K562 (cell line): ENCODE measurements around the gene INPP1. TPM values are rescaled to one million over a fixed set of nuclear protein-coding genes. Genes with fewer than 3 reads are reported as not detected.

Experiments
- BRD4 ChIP-seq: fragments of 200-600 bp; sonication (generic); IDR thresholded peaks from 2 replicates; pipeline ENCODE4 v1.6.1; 2017; ENCODE audit warnings: inconsistent platforms
- CBFA2T3 ChIP-seq: fragments of 450-650 bp; IDR thresholded peaks from 2 replicates; pipeline ENCODE4 v1.6.1; 2017
- COPS2 ChIP-seq: fragments of 450-650 bp; conservative IDR thresholded peaks from 2 replicates; pipeline ENCODE4 v1.6.1; 2016; ENCODE audit warnings: mild to moderate bottlenecking, moderate library complexity
- ESRRB ChIP-seq: fragments of 250-450 bp; sonication (Bioruptor Pico); IDR thresholded peaks from 2 replicates; pipeline ENCODE4 v1.5.0; 2020; ENCODE audit warnings: mild to moderate bottlenecking, moderate library complexity, borderline replicate concordance
- FOXA1 ChIP-seq: fragments of 450-650 bp; IDR thresholded peaks from 2 replicates; pipeline ENCODE4 v1.6.1; 2016; ENCODE audit warnings: mild to moderate bottlenecking, borderline replicate concordance
- KAT2B ChIP-seq: IDR thresholded peaks from one replicate; pipeline ENCODE4 v1.6.1; 2012; ENCODE audit warnings: low read depth, mild to moderate bottlenecking, control low read depth, inconsistent platforms, low read length, moderate library complexity
- MAZ ChIP-seq, 2 experiments: fragments of 450-650 bp in 1 of 2; sonication (generic) in 1 of 2; formaldehyde crosslinking; IDR thresholded peaks in 1 of 2; conservative IDR thresholded peaks in 1 of 2; 2 replicates each; pipeline versions ENCODE4 v1.4.0 to v1.5.0; 2020; ENCODE audit warnings: mild to moderate bottlenecking in 1 of 2, missing genetic modification reagents in 1 of 2
- MTA3 ChIP-seq: fragments of 450-650 bp; formaldehyde crosslinking; IDR thresholded peaks from 2 replicates; pipeline ENCODE4 v1.6.1; 2017; ENCODE audit warnings: mild to moderate bottlenecking, borderline replicate concordance
- RBM25 ChIP-seq: fragments of 200-400 bp; formaldehyde crosslinking; IDR thresholded peaks from 2 replicates; pipeline ENCODE4 v1.6.1; 2018; ENCODE audit warnings: low read length, low read depth, moderate library complexity; ENCODE audit not compliant: severe bottlenecking
- ZC3H11A ChIP-seq: IDR thresholded peaks from 2 replicates; pipeline ENCODE4 v1.6.1; 2012; ENCODE audit warnings: low read depth, low read length, improper control_type of control experiment
- ZNF134 ChIP-seq: fragments of 250-450 bp; sonication (Bioruptor Pico); conservative IDR thresholded peaks from 2 replicates; pipeline ENCODE4 v1.4.0; 2020
- ZNF24 ChIP-seq: fragments of 450-650 bp; IDR thresholded peaks from 2 replicates; pipeline ENCODE4 v1.6.1; 2016
- ZNF75A ChIP-seq: fragments of 450-650 bp; formaldehyde crosslinking; IDR thresholded peaks from 2 replicates; pipeline ENCODE4 v1.4.0; 2020; ENCODE audit warnings: mild to moderate bottlenecking
- polyA plus RNA-seq, 8 experiments: library from polyadenylated mRNA; depleted of rRNA in 4 of 8; stranded (reverse) in 5 of 8; unstranded in 3 of 8; fragments of >200 nt; fragmentation: Nextera tagmentation in 2 of 8; fragmentation: Illumina TruSeq in 1 of 8; extraction: Ambion mirVana in 2 of 8; extraction: Trizol in 1 of 8; gene quantifications; 2 replicates each; pipeline versions ENCODE4 v1.2.1 to v1.2.3, GENCODE V29; 2011 to 2014; ENCODE audit warnings: inconsistent platforms in 1 of 8, missing spikeins in 1 of 8
- total RNA-seq, 7 experiments: library from RNA; depleted of rRNA in 6 of 7; stranded (reverse); fragments of >200 nt in 6 of 7; fragmentation: Illumina TruSeq in 2 of 7; extraction: Trizol in 2 of 7; gene quantifications; 2 replicates each; pipeline versions ENCODE4 v1.2.1 to v1.2.3, GENCODE V29; 2011 to 2021; ENCODE audit warnings: low replicate concordance in 1 of 7
- TF ChIP-seq, protein P1 (sequence below): sonication (generic); formaldehyde crosslinking; IDR thresholded peaks from 2 replicates; pipeline ENCODE4 v1.8.0; 2022; ENCODE audit warnings: mild to moderate bottlenecking, missing genetic modification reagents
- TF ChIP-seq, protein P2 (sequence below): IDR thresholded peaks from 3 replicates; pipeline ENCODE4 v1.6.1; 2011; ENCODE audit warnings: borderline replicate concordance, mild to moderate bottlenecking, moderate library complexity; ENCODE audit not compliant: insufficient read length; ENCODE audit errors: extremely low read depth
- TF ChIP-seq, protein P3 (sequence below): fragments of 450-650 bp; formaldehyde crosslinking; conservative IDR thresholded peaks from 2 replicates; pipeline ENCODE4 v1.4.0; 2022; ENCODE audit warnings: mild to moderate bottlenecking, missing genetic modification characterization
- TF ChIP-seq, protein P4 (sequence below): fragments of 250-450 bp; sonication (Bioruptor Pico); IDR thresholded peaks from 2 replicates; pipeline ENCODE4 v1.4.0; 2020; ENCODE audit warnings: mild to moderate bottlenecking, moderate library complexity
- TF ChIP-seq, protein P5 (sequence below): fragments of 250-450 bp; sonication (Bioruptor Pico); IDR thresholded peaks from 2 replicates; pipeline ENCODE4 v1.4.0; 2020; ENCODE audit warnings: mild to moderate bottlenecking

The INPP1 gene
- total and polyA plus RNA-seq, 9 of the 15 experiments (the other 6 are each of a cell fraction or from before 2014, with no cell fraction given) = 3.7 to 11.8 (median 6.5) TPM

DNA sequence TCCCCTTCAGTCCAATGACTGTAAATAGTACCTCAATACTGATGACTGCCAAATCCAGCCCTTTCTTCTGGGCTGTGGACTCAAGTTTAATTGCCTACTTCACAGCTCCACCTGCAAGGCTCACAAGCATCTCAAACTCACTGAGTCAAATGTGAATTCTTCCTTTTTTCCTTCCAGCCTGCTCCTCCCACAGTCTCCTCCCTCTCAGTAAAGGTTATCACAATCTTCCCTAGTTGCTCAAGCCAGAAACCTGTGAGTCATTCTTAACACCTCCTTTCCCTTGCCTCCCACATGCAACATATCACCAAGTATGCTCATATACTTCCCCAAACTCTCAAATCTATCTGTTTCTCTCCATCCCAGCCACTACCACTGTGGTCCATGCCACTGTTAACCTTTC, 61.1 kb downstream of the INPP1 start (continued):
- TF ChIP-seq, protein P1, sequence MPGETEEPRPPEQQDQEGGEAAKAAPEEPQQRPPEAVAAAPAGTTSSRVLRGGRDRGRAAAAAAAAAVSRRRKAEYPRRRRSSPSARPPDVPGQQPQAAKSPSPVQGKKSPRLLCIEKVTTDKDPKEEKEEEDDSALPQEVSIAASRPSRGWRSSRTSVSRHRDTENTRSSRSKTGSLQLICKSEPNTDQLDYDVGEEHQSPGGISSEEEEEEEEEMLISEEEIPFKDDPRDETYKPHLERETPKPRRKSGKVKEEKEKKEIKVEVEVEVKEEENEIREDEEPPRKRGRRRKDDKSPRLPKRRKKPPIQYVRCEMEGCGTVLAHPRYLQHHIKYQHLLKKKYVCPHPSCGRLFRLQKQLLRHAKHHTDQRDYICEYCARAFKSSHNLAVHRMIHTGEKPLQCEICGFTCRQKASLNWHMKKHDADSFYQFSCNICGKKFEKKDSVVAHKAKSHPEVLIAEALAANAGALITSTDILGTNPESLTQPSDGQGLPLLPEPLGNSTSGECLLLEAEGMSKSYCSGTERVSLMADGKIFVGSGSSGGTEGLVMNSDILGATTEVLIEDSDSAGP (CRISPR knock-in tag) = no peak
- TF ChIP-seq MTA3 (0 out of 2 replicates have a peak, but pooled peaks have one; percentile 26), RBM25 (no peak), COPS2 (no peak), ESRRB (CRISPR knock-in tag) (no peak), ZNF134 (CRISPR knock-in tag) (no peak), ZNF75A (no peak), MAZ (CRISPR knock-in tag; conservative IDR thresholded peaks at IDR 0.05 in 1 of 2, IDR thresholded peaks at IDR 0.05 in 1 of 2) (peak in 1 of 2 experiments; percentile 44; a peak in 1 of 4 replicates), FOXA1 (no peak), CBFA2T3 (peak; percentile 74), ZNF24 (no peak), BRD4 (no peak), ZC3H11A (no peak), KAT2B (no peak)
- TF ChIP-seq, protein P2, sequence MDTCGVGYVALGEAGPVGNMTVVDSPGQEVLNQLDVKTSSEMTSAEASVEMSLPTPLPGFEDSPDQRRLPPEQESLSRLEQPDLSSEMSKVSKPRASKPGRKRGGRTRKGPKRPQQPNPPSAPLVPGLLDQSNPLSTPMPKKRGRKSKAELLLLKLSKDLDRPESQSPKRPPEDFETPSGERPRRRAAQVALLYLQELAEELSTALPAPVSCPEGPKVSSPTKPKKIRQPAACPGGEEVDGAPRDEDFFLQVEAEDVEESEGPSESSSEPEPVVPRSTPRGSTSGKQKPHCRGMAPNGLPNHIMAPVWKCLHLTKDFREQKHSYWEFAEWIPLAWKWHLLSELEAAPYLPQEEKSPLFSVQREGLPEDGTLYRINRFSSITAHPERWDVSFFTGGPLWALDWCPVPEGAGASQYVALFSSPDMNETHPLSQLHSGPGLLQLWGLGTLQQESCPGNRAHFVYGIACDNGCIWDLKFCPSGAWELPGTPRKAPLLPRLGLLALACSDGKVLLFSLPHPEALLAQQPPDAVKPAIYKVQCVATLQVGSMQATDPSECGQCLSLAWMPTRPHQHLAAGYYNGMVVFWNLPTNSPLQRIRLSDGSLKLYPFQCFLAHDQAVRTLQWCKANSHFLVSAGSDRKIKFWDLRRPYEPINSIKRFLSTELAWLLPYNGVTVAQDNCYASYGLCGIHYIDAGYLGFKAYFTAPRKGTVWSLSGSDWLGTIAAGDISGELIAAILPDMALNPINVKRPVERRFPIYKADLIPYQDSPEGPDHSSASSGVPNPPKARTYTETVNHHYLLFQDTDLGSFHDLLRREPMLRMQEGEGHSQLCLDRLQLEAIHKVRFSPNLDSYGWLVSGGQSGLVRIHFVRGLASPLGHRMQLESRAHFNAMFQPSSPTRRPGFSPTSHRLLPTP = no peak
- TF ChIP-seq, protein P3, sequence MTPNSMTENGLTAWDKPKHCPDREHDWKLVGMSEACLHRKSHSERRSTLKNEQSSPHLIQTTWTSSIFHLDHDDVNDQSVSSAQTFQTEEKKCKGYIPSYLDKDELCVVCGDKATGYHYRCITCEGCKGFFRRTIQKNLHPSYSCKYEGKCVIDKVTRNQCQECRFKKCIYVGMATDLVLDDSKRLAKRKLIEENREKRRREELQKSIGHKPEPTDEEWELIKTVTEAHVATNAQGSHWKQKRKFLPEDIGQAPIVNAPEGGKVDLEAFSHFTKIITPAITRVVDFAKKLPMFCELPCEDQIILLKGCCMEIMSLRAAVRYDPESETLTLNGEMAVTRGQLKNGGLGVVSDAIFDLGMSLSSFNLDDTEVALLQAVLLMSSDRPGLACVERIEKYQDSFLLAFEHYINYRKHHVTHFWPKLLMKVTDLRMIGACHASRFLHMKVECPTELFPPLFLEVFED (CRISPR knock-in tag) = no peak
- TF ChIP-seq, protein P4, sequence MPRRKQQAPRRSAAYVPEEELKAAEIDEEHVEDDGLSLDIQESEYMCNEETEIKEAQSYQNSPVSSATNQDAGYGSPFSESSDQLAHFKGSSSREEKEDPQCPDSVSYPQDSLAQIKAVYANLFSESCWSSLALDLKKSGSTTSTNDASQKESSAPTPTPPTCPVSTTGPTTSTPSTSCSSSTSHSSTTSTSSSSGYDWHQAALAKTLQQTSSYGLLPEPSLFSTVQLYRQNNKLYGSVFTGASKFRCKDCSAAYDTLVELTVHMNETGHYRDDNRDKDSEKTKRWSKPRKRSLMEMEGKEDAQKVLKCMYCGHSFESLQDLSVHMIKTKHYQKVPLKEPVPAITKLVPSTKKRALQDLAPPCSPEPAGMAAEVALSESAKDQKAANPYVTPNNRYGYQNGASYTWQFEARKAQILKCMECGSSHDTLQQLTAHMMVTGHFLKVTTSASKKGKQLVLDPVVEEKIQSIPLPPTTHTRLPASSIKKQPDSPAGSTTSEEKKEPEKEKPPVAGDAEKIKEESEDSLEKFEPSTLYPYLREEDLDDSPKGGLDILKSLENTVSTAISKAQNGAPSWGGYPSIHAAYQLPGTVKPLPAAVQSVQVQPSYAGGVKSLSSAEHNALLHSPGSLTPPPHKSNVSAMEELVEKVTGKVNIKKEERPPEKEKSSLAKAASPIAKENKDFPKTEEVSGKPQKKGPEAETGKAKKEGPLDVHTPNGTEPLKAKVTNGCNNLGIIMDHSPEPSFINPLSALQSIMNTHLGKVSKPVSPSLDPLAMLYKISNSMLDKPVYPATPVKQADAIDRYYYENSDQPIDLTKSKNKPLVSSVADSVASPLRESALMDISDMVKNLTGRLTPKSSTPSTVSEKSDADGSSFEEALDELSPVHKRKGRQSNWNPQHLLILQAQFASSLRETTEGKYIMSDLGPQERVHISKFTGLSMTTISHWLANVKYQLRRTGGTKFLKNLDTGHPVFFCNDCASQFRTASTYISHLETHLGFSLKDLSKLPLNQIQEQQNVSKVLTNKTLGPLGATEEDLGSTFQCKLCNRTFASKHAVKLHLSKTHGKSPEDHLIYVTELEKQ (CRISPR knock-in tag) = no peak
- TF ChIP-seq, protein P5, sequence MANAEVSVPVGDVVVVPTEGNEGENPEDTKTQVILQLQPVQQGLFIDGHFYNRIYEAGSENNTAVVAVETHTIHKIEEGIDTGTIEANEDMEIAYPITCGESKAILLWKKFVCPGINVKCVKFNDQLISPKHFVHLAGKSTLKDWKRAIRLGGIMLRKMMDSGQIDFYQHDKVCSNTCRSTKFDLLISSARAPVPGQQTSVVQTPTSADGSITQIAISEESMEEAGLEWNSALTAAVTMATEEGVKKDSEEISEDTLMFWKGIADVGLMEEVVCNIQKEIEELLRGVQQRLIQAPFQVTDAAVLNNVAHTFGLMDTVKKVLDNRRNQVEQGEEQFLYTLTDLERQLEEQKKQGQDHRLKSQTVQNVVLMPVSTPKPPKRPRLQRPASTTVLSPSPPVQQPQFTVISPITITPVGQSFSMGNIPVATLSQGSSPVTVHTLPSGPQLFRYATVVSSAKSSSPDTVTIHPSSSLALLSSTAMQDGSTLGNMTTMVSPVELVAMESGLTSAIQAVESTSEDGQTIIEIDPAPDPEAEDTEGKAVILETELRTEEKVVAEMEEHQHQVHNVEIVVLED (CRISPR knock-in tag) = no peak
